Measurements from ENCODE around the gene MTG2.

DNA sequence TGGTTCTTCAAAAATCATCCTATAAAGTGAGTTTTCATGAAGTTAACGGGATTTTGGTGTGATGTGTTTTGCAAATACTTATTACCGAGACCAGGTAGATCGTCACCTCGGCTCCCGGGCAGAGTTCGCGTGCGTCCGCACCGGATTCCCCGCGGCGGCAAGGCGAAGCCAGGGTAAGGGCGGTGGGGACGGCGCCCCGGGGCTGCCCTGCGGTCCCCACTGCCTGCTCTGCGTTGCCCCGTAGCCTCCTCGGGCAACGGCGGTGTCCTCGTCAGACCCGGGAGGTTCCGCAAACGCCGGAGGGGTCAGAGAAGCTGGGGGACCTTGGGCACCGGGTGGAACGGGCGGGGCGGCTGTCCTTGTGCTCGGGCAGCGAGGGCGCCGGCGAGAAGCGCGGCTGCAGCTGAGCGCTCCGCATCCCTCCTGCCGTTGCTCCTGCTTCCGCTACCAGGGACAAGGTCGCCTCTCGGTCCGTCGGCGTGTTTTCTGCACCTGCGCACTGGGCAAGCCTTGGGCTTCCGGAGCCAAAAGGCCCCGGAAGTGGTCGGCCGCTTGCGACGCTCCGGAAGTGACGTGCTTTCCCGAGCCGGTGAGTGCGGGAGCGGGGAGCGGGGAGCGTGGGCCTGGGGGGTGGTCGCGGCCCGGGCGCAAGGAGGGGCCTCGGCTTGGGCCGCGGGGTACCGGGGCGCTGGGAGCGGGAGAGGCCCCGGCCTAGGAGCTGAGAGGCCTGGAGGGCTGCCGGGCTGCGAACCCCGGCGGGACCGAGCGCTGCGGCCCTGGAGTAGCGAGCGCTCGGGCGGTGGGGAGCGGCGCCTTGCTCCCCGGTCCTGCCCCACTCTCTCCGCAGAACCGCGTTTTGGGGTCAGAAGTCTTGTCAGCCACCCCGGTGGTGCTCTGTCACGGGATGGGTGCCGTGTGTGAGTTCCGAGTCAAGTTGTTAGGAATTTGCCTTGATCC is at the start of gene MTG2:
- TF ChIP-seq, protein P1, sequence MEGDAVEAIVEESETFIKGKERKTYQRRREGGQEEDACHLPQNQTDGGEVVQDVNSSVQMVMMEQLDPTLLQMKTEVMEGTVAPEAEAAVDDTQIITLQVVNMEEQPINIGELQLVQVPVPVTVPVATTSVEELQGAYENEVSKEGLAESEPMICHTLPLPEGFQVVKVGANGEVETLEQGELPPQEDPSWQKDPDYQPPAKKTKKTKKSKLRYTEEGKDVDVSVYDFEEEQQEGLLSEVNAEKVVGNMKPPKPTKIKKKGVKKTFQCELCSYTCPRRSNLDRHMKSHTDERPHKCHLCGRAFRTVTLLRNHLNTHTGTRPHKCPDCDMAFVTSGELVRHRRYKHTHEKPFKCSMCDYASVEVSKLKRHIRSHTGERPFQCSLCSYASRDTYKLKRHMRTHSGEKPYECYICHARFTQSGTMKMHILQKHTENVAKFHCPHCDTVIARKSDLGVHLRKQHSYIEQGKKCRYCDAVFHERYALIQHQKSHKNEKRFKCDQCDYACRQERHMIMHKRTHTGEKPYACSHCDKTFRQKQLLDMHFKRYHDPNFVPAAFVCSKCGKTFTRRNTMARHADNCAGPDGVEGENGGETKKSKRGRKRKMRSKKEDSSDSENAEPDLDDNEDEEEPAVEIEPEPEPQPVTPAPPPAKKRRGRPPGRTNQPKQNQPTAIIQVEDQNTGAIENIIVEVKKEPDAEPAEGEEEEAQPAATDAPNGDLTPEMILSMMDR (IDR thresholded peaks at IDR 0.05): peak in 1 of 4 experiments; percentile 35
- TF ChIP-seq POLR2AphosphoS5 (IDR thresholded peaks at IDR 0.05) (peak; percentile 99), POLR2A (IDR thresholded peaks at IDR 0.05) (peak; percentile 72)
